A549 (cell line): Measurements from ENCODE around the gene ST8SIA1. TPM values are rescaled to one million over a fixed set of nuclear protein-coding genes. Genes with fewer than 3 reads are reported as not detected.
"Not testable (repeated sequence)": the region's sequence is repeated elsewhere in the genome, so short reads cannot be mapped to it uniquely, and the experiment has no call there.

Source experiments
- ATAC-seq, 2 experiments: fragments of 200-7000 bp in 1 of 2; fragments of >200 bp in 1 of 2; cut with Nextera tagmentation in 1 of 2; cut with Tn5 transposase in 1 of 2; 3 replicates each; pipeline versions ENCODE4 v1.8.0 to v1.9.1; 2018 to 2020; ENCODE audit warnings: mild to moderate bottlenecking in 1 of 2, moderate library complexity in 1 of 2
- CTCF ChIA-PET: fragments of 300-600 bp; sonication (Branson Sonifier 250); formaldehyde crosslinking; extraction: SDS; loops from one replicate; lab custom pipeline; 2021; ENCODE audit warnings: antibody characterized with exemption, inconsistent platforms; lab: Yijun Ruan, JAX
- POLR2A ChIA-PET: fragments of 350-600 bp; formaldehyde crosslinking; extraction: SDS; loops from one replicate; lab custom pipeline; 2021; ENCODE audit warnings: antibody characterized with exemption, inconsistent platforms; lab: Yijun Ruan, JAX
- DNase-seq, 2 experiments: peaks; one replicate each; pipeline versions ENCODE4 v3.0.0 to v3.0.0-alpha.2; 2011 to 2016; ENCODE audit warnings: low read depth in 1 of 2, low spot score in 1 of 2
- FAIRE-seq: peaks from 2 replicates; lab custom pipeline; 2011; peaks lifted over from hg19 to GRCh38; lab: Jason Lieb, UNC
- H3K27ac ChIP-seq, 2 experiments: fragments of >200 bp; sonication (Bioruptor Twin); formaldehyde crosslinking; 3 replicates each; pipeline ENCODE4 v1.5.1; 2016 to 2017
- H3K4me1 ChIP-seq: fragments of >200 bp; sonication (Bioruptor Twin); formaldehyde crosslinking; 3 replicates; pipeline ENCODE4 v1.6.1; 2016
- H3K4me2 ChIP-seq: fragments of >200 bp; sonication (Bioruptor Twin); formaldehyde crosslinking; 3 replicates; pipeline ENCODE4 v1.6.1; 2016
- H3K4me3 ChIP-seq: fragments of >200 bp; sonication (Bioruptor Twin); formaldehyde crosslinking; 3 replicates; pipeline ENCODE4 v1.5.1; 2016
- H3K9me3 ChIP-seq: fragments of >200 bp; sonication (Bioruptor Twin); formaldehyde crosslinking; 3 replicates; pipeline ENCODE4 v1.6.1; 2016
- BHLHE40 ChIP-seq: IDR thresholded peaks from 2 replicates; pipeline ENCODE4 v1.6.1; 2012; ENCODE audit warnings: low read depth, low read length, inconsistent platforms
- CEBPB ChIP-seq, 2 experiments: fragments of >200 bp in 1 of 2; sonication (Bioruptor Twin) in 1 of 2; formaldehyde crosslinking in 1 of 2; IDR thresholded peaks; 2 replicates each; pipeline ENCODE4 v1.6.1; 2012 to 2016
- CHD2 ChIP-seq: fragments of 150-350 bp; IDR thresholded peaks from 2 replicates; pipeline ENCODE4 v1.6.1; 2014; ENCODE audit warnings: low read length; ENCODE audit not compliant: partially characterized antibody
- E2F6 ChIP-seq: IDR thresholded peaks from 2 replicates; pipeline ENCODE4 v1.6.1; 2012; ENCODE audit warnings: low read depth, borderline replicate concordance
- EHMT2 ChIP-seq: fragments of 200-600 bp; sonication (generic); IDR thresholded peaks from 2 replicates; pipeline ENCODE4 v1.6.1; 2016; ENCODE audit warnings: antibody characterized with exemption, low read depth, mild to moderate bottlenecking, moderate library complexity
- FOSB ChIP-seq: fragments of 250-450 bp; sonication (Bioruptor Pico); IDR thresholded peaks from 2 replicates; pipeline ENCODE4 v1.5.0; 2020; ENCODE audit warnings: mild to moderate bottlenecking, moderate library complexity
- FOSL2 ChIP-seq, 2 experiments: fragments of 450-650 bp in 1 of 2; fragments of >200 bp in 1 of 2; sonication (Bioruptor Twin) in 1 of 2; formaldehyde crosslinking; IDR thresholded peaks; 2 replicates each; pipeline versions ENCODE4 v1.5.0 to v1.6.1; 2016 to 2020; ENCODE audit warnings: mild to moderate bottlenecking in 1 of 2, moderate library complexity in 1 of 2
- FOXS1 ChIP-seq: fragments of 250-450 bp; sonication (Bioruptor Pico); IDR thresholded peaks from 2 replicates; pipeline ENCODE4 v1.5.0; 2020; ENCODE audit warnings: mild to moderate bottlenecking, moderate library complexity
- HMGXB4 ChIP-seq: fragments of 250-450 bp; sonication (Bioruptor Pico); IDR thresholded peaks from 2 replicates; pipeline ENCODE4 v1.5.0; 2021; ENCODE audit warnings: mild to moderate bottlenecking, moderate library complexity, borderline replicate concordance
- HOXA7 ChIP-seq: fragments of 250-450 bp; sonication (Bioruptor Pico); IDR thresholded peaks from 2 replicates; pipeline ENCODE4 v1.5.0; 2020; ENCODE audit warnings: mild to moderate bottlenecking, moderate library complexity
- HOXB5 ChIP-seq: fragments of 250-450 bp; sonication (Bioruptor Pico); IDR thresholded peaks from 2 replicates; pipeline ENCODE4 v1.5.0; 2020; ENCODE audit warnings: mild to moderate bottlenecking, moderate library complexity
- JUN ChIP-seq, 2 experiments: fragments of >200 bp; sonication (Bioruptor Twin); formaldehyde crosslinking; IDR thresholded peaks; 2 replicates in 1 of 2; 3 replicates in 1 of 2; pipeline ENCODE4 v1.6.1; 2016 to 2017
- JUNB ChIP-seq: fragments of >200 bp; sonication (Bioruptor Twin); formaldehyde crosslinking; IDR thresholded peaks from 2 replicates; pipeline ENCODE4 v1.6.1; 2016
- MAFK ChIP-seq: fragments of 450-650 bp; IDR thresholded peaks from 2 replicates; pipeline ENCODE4 v1.6.1; 2014; ENCODE audit not compliant: partially characterized antibody
- MAX ChIP-seq: IDR thresholded peaks from 2 replicates; pipeline ENCODE4 v1.6.1; 2012
- MAZ ChIP-seq: fragments of 150-350 bp; IDR thresholded peaks from 2 replicates; pipeline ENCODE4 v1.6.1; 2014; ENCODE audit warnings: antibody characterized with exemption, low read depth, low read length, borderline replicate concordance
- PHF8 ChIP-seq: fragments of 200-600 bp; sonication (generic); IDR thresholded peaks from 2 replicates; pipeline ENCODE4 v1.6.1; 2016; ENCODE audit warnings: low read depth, mild to moderate bottlenecking, antibody characterized with exemption, moderate library complexity, borderline replicate concordance
- POLR2A ChIP-seq: IDR thresholded peaks from 2 replicates; pipeline ENCODE4 v1.6.1; 2012; ENCODE audit warnings: mild to moderate bottlenecking, low read length
- POLR2AphosphoS2 ChIP-seq: conservative IDR thresholded peaks from 2 replicates; pipeline ENCODE4 v1.6.1; 2012; ENCODE audit warnings: low read length, improper control_type of control experiment, inconsistent platforms
- RCOR1 ChIP-seq: fragments of 150-350 bp; IDR thresholded peaks from 2 replicates; pipeline ENCODE4 v1.6.1; 2014; ENCODE audit warnings: antibody characterized with exemption, low read length, low read depth
- RFX5 ChIP-seq: fragments of 450-650 bp; IDR thresholded peaks from 2 replicates; pipeline ENCODE4 v1.7.1; 2014; ENCODE audit warnings: antibody characterized with exemption, mild to moderate bottlenecking, moderate library complexity
- RNF2 ChIP-seq: fragments of 200-600 bp; sonication (generic); IDR thresholded peaks from 2 replicates; pipeline ENCODE4 v1.6.1; 2016; ENCODE audit warnings: low read depth, mild to moderate bottlenecking, antibody characterized with exemption, moderate library complexity, borderline replicate concordance
- TP53 ChIP-seq: fragments of 250-450 bp; sonication (Bioruptor Pico); IDR thresholded peaks from 2 replicates; pipeline ENCODE4 v1.5.0; 2021; ENCODE audit warnings: mild to moderate bottlenecking, moderate library complexity
- ZC3H11A ChIP-seq: fragments of 450-650 bp; IDR thresholded peaks from 2 replicates; pipeline ENCODE4 v1.6.1; 2014; ENCODE audit warnings: antibody characterized with exemption, mild to moderate bottlenecking
- ZFP36 ChIP-seq: fragments of 450-650 bp; IDR thresholded peaks from 2 replicates; pipeline ENCODE4 v1.6.1; 2014; ENCODE audit warnings: borderline replicate concordance; ENCODE audit not compliant: partially characterized antibody
- ZSCAN20 ChIP-seq: fragments of 250-450 bp; sonication (Bioruptor Pico); IDR thresholded peaks from 2 replicates; pipeline ENCODE4 v1.8.0; 2022; ENCODE audit warnings: mild to moderate bottlenecking, moderate library complexity
- WGBS: methylation state at CpG from one replicate; pipeline ENCODE4 v1.1.6; 2017; ENCODE audit errors: missing lambda C conversion rate; 5-methylcytosine and 5-hydroxymethylcytosine counted together
- polyA plus RNA-seq, 4 experiments: library from polyadenylated mRNA; depleted of rRNA in 3 of 4; stranded (reverse); fragments of >200 nt; fragmentation: RNase III in 1 of 4; extraction: RNeasy Plus Mini Kit Qiagen cat#74134 plus additional on column Dnase treatment in 1 of 4; gene quantifications; 2 replicates in 3 of 4; 3 replicates in 1 of 4; pipeline ENCODE4 v1.2.3, GENCODE V29; 2011 to 2017

The ST8SIA1 gene
- polyA plus RNA-seq, 2 of the 4 experiments (the other 2 are of a cell fraction): 0.41 to 1.1 TPM

- no peaks in the 10 kb centered on the region for H3K4me1 ChIP-seq
- TF ChIP-seq CEBPB (IDR thresholded peaks at IDR 0.05) (no peak), CHD2 (no peak), JUN (IDR thresholded peaks at IDR 0.05) (no peak), BHLHE40 (no peak), POLR2AphosphoS2 (no peak), FOSL2 (IDR thresholded peaks at IDR 0.05) (no peak), FOSL2 (CRISPR knock-in tag; IDR thresholded peaks at IDR 0.05) (no peak), ZSCAN20 (CRISPR knock-in tag) (no peak), RNF2 (no peak), MAX (no peak), HOXA7 (CRISPR knock-in tag) (no peak), POLR2A (no peak), EHMT2 (no peak), JUNB (no peak), ZFP36 (no peak), RFX5 (no peak), HMGXB4 (CRISPR knock-in tag) (no peak), MAFK (no peak), FOXS1 (CRISPR knock-in tag) (no peak), ZC3H11A (no peak)
- ChIA-PET CTCF (interaction anchor here (0.6 to 0.8 kb wide), 2 partner anchors 9 to 16 kb away, joined by 3 read pairs; no protein-coding TSS in a partner anchor), POLR2A (no interaction called here)
- no peaks in the 10 kb centered on the region for H3K9me3 ChIP-seq
- H3K4me2 ChIP-seq: no peak overlapping the region
- no peak overlapping the region for H3K27ac ChIP-seq
- no peak overlapping the region for H3K4me3 ChIP-seq
- ATAC-seq (no peak), FAIRE-seq (no peak), DNase-seq (no peak)
- WGBS: 79% methylated on average over 4 of the region's 4 CpGs
Measured at GRCh38 chr12:22164139-22164538, 170.4 kb downstream of the ST8SIA1 start.

- 47% methylated on average over 3 of the region's 3 CpGs for WGBS
- H3K4me3 ChIP-seq: no peak overlapping the region
- ATAC-seq (no peak), FAIRE-seq (no peak), DNase-seq (no peak)
- ChIA-PET CTCF (no interaction called here), POLR2A (no interaction called here)
- H3K9me3 ChIP-seq: no peaks in the 10 kb centered on the region
- no peaks in the 10 kb centered on the region for H3K4me1 ChIP-seq
- H3K4me2 ChIP-seq: no peak overlapping the region
- no peak overlapping the region for H3K27ac ChIP-seq
- no peak for TF ChIP-seq E2F6
- no peak for TF ChIP-seq FOXS1 (CRISPR knock-in tag)
- no peak for TF ChIP-seq PHF8
- no peak for TF ChIP-seq JUNB
- no peak for TF ChIP-seq TP53 (CRISPR knock-in tag)
- no peak for TF ChIP-seq MAZ
- TF ChIP-seq FOSB (CRISPR knock-in tag): no peak
- no peak for TF ChIP-seq JUN (IDR thresholded peaks at IDR 0.05)
- TF ChIP-seq BHLHE40: no peak
Measured at GRCh38 chr12:22163594-22163993, 170.9 kb downstream of the ST8SIA1 start.

- FAIRE-seq (no peak), ATAC-seq (no peak)
- WGBS: 40% methylated on average over 5 of the region's 5 CpGs
Measured at GRCh38 chr12:22160396-22161003, 174.0 kb downstream of the ST8SIA1 start.

GRCh38 chr12:22149286-22149685 is 185.2 kb downstream of the ST8SIA1 start:
- POLR2A ChIA-PET: not testable (repeated sequence)

More at GRCh38 chr12:22160396-22161003, 174.0 kb downstream of the ST8SIA1 start:
- Histone ChIP-seq H3K9me3 (no peaks in the 10 kb centered on the region), H3K4me1 (no peaks in the 10 kb centered on the region), H3K4me2 (no peak overlapping the region), H3K4me3 (no peak overlapping the region), H3K27ac (no peak overlapping the region)
- ChIA-PET POLR2A (no interaction called here), CTCF (no interaction called here)
- DNase-seq: no peak
- no peak for TF ChIP-seq FOXS1 (CRISPR knock-in tag)
- TF ChIP-seq ZSCAN20 (CRISPR knock-in tag): no peak
- no peak for TF ChIP-seq FOSL2 (IDR thresholded peaks at IDR 0.05)
- no peak for TF ChIP-seq FOSL2 (CRISPR knock-in tag; IDR thresholded peaks at IDR 0.05)
- TF ChIP-seq PHF8: no peak
- TF ChIP-seq HOXA7 (CRISPR knock-in tag): no peak
- no peak for TF ChIP-seq RFX5
- TF ChIP-seq POLR2AphosphoS2: no peak
- TF ChIP-seq HOXB5 (CRISPR knock-in tag): no peak
- TF ChIP-seq RCOR1: no peak

GRCh38 chr12:22146686-22147085 is 187.8 kb downstream of the ST8SIA1 start:
- H3K4me1 ChIP-seq, CTCF ChIA-PET, H3K4me3 ChIP-seq, H3K27ac ChIP-seq, H3K4me2 ChIP-seq, FAIRE-seq, H3K9me3 ChIP-seq, POLR2A ChIA-PET: not testable (repeated sequence)
- 14% methylated on average over 4 of the region's 4 CpGs for WGBS
- peak in 1 of 2 experiments; percentile 7 for DNase-seq
- ATAC-seq: peak in 1 of 2 experiments; percentile 43; a peak in 1 of 6 replicates

More at GRCh38 chr12:22149286-22149685, 185.2 kb downstream of the ST8SIA1 start:
- H3K4me1 ChIP-seq, H3K27ac ChIP-seq, H3K4me3 ChIP-seq, H3K9me3 ChIP-seq, DNase-seq, CTCF ChIA-PET, FAIRE-seq, H3K4me2 ChIP-seq, ATAC-seq: not testable (repeated sequence)
- 11% methylated on average over 4 of the region's 4 CpGs for WGBS
